ENCODE results near the gene RBM44.

Gene RBM44

GRCh38 chr2:237886685-237887481 lies 88.3 kb downstream of the RBM44 start:
- DNase-seq = no peak

- DNase-seq = no peak
These were observed 89.8 kb downstream of the RBM44 start for GRCh38 chr2:237888389-237888788.

DNA sequence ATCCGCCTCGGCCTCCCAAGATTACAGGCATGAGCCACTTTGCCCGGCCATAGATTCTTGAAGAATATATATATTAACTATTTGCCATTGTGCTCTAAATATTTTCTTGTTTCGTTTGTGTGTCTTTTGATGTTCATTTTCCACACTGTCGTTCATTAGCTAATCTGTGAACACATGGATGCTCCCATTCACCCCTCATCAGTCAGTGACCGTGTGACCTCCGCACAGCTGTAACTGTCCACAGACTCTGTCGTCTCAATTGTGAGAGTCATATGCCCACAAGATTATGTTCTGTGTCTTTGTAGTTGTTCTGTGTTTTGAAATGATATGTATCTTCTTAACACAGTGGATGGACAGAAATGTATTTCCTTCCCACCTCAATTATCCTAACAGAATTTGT lies 90.4 kb downstream of the RBM44 start:
- no peak for DNase-seq

- no peak for DNase-seq
These were observed 91.2 kb downstream of the RBM44 start for GRCh38 chr2:237889811-237890210.
